Osteocyte (in vitro differentiated cells): ENCODE measurements around the gene DOCK1. TPM values are rescaled to one million over a fixed set of nuclear protein-coding genes. Genes with fewer than 3 reads are reported as not detected.

Experiments used
- DNase-seq: peaks from one replicate; pipeline ENCODE4 v3.0.0; 2021; ENCODE audit warnings: mixed read lengths; ENCODE audit not compliant: unreplicated experiment; ENCODE audit errors: extremely low spot score
- H3K27ac Mint-ChIP-seq: one replicate; pipeline ENCODE4 v1.8.0; 2021; ENCODE audit warnings: mild to moderate bottlenecking, mixed read lengths; ENCODE audit not compliant: unreplicated experiment
- H3K27me3 Mint-ChIP-seq: one replicate; pipeline ENCODE4 v1.8.0; 2021; ENCODE audit warnings: mixed read lengths; ENCODE audit not compliant: unreplicated experiment
- H3K36me3 Mint-ChIP-seq: one replicate; pipeline ENCODE4 v1.8.0; 2021; ENCODE audit warnings: mixed read lengths; ENCODE audit not compliant: unreplicated experiment
- H3K4me1 Mint-ChIP-seq: one replicate; pipeline ENCODE4 v1.8.0; 2021; ENCODE audit warnings: mixed read lengths; ENCODE audit not compliant: unreplicated experiment
- H3K4me3 Mint-ChIP-seq: one replicate; pipeline ENCODE4 v1.8.0; 2021; ENCODE audit warnings: mild to moderate bottlenecking, moderate library complexity, mixed read lengths; ENCODE audit not compliant: unreplicated experiment
- H3K9me3 Mint-ChIP-seq: one replicate; pipeline ENCODE4 v1.8.0; 2021; ENCODE audit warnings: mixed read lengths; ENCODE audit not compliant: unreplicated experiment
- CTCF ChIP-seq: fragments of 200-600 bp; sonication (generic); IDR thresholded peaks from 2 replicates; pipeline ENCODE4 v1.5.0; 2021; ENCODE audit warnings: antibody characterized with exemption, mild to moderate bottlenecking, moderate library complexity
- total RNA-seq: library from RNA; stranded (reverse); gene quantifications from 2 replicates; pipeline ENCODE4 v1.2.1, GENCODE V29; 2021

Gene DOCK1
- total RNA-seq, 1 donor from 2014 or later = 66.3 TPM

DNA sequence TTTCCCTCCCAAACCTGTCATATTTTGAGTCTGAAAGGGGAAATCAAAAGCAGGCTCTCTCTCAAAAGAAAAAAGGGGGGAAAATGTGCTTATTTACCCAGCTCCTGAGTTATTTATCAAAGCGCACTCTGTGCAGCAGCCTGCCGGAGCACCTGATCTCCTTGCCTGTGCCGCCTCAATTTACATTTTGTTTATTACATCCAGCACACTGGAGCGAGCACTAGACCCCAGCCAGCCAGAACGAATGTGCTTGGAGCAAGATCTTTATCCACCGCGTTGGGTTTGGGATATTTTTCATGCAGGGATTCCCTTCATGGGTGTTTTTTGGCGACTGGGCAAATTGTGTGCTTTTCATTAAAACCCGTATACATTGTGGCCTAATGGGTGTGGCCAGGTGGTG is 453.1 kb downstream of the DOCK1 start:
- no peaks in the 10 kb centered on the region for H3K9me3 Mint-ChIP-seq
- no peaks in the 10 kb centered on the region for H3K27me3 Mint-ChIP-seq
- no peak for TF ChIP-seq CTCF
- peaks cover 14% of the 10 kb centered on the region for H3K36me3 Mint-ChIP-seq
- DNase-seq = no peak
- no peak overlapping the region for H3K4me3 Mint-ChIP-seq
- H3K27ac Mint-ChIP-seq = no peak overlapping the region
- peaks cover 6% of the 10 kb centered on the region for H3K4me1 Mint-ChIP-seq

GRCh38 chr10:127364034-127364433 is 458.8 kb downstream of the DOCK1 start:
- H3K36me3 Mint-ChIP-seq = peaks cover 10% of the 10 kb centered on the region
- no peak for TF ChIP-seq CTCF
- no peaks in the 10 kb centered on the region for H3K27me3 Mint-ChIP-seq
- no peak overlapping the region for H3K27ac Mint-ChIP-seq
- no peaks in the 10 kb centered on the region for H3K9me3 Mint-ChIP-seq
- H3K4me1 Mint-ChIP-seq = peaks cover under 1% of the 10 kb centered on the region
- no peak for DNase-seq
- H3K4me3 Mint-ChIP-seq = no peak overlapping the region

- no peak overlapping the region for H3K4me3 Mint-ChIP-seq
- H3K27ac Mint-ChIP-seq = no peak overlapping the region
- no peak for TF ChIP-seq CTCF
- no peak for DNase-seq
- peaks cover 9% of the 10 kb centered on the region for H3K36me3 Mint-ChIP-seq
- no peaks in the 10 kb centered on the region for H3K4me1 Mint-ChIP-seq
- no peaks in the 10 kb centered on the region for H3K9me3 Mint-ChIP-seq
- H3K27me3 Mint-ChIP-seq = no peaks in the 10 kb centered on the region
Measured at GRCh38 chr10:127368101-127368500, 462.9 kb downstream of the DOCK1 start.

- Mint-ChIP-seq H3K27ac (no peak overlapping the region), H3K27me3 (no peaks in the 10 kb centered on the region), H3K9me3 (no peaks in the 10 kb centered on the region), H3K36me3 (peaks cover 14% of the 10 kb centered on the region), H3K4me1 (no peaks in the 10 kb centered on the region), H3K4me3 (no peak overlapping the region)
- TF ChIP-seq CTCF = no peak
- no peak for DNase-seq
Measured at GRCh38 chr10:127368929-127369328, 463.7 kb downstream of the DOCK1 start.

DNA sequence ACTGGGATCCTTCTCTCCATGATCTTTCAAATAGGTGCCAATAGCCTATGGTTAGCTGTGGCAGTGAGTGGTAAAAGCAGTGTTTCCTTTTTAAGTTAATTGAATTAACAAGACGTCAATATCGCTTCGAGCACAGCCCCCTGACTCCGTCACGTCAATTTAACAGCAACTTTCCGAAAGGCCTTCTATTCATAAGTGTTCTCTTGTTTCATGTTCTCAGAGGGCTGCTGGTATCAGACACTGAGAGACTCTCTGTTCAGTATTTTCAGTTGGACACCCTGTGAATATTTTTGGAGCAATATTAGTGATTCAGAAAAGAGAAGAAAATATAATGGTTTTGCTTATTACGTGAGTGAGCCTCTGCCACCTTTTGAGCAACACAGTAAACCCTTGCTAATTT is 465.4 kb downstream of the DOCK1 start:
- H3K4me1 Mint-ChIP-seq = no peaks in the 10 kb centered on the region

More for the DNA sequence above, 465.4 kb downstream of the DOCK1 start:
- TF ChIP-seq CTCF = no peak
- no peak overlapping the region for H3K27ac Mint-ChIP-seq
- no peaks in the 10 kb centered on the region for H3K27me3 Mint-ChIP-seq
- H3K4me3 Mint-ChIP-seq = no peak overlapping the region
- DNase-seq = no peak
- H3K36me3 Mint-ChIP-seq = peaks cover 22% of the 10 kb centered on the region
- no peaks in the 10 kb centered on the region for H3K9me3 Mint-ChIP-seq
